K562 (cell line): Measurements from ENCODE around the gene KBTBD12. TPM values are rescaled to one million over a fixed set of nuclear protein-coding genes. Genes with fewer than 3 reads are reported as not detected.

Experiments
- ATAC-seq: fragments of 200-7000 bp; cut with Tn5 transposase; 3 replicates; pipeline ENCODE4 v1.9.1; 2020; ENCODE audit warnings: moderate library complexity
- BruUV-seq: library from RNA; stranded (reverse); fragments of 400-500 nt; replicated peaks from 2 replicates; lab custom pipeline; 2021; lab: Mats Ljungman, UMichigan
- CTCF ChIA-PET: fragments of 300-600 bp; formaldehyde crosslinking; extraction: SDS; loops from one replicate; lab custom pipeline; 2021; ENCODE audit warnings: low intra/inter-chr PET ratio; lab: Yijun Ruan, JAX
- POLR2A ChIA-PET: fragments of 300-600, 350-650 bp; sonication (Branson Sonifier 250); formaldehyde crosslinking; extraction: SDS; loops from one replicate; lab custom pipeline; 2021; ENCODE audit warnings: antibody characterized with exemption, inconsistent platforms; lab: Yijun Ruan, JAX
- DNase-seq, 4 experiments: peaks; one replicate each; pipeline versions ENCODE4 v3.0.0 to v3.0.0-alpha.2; 2011 to 2018; ENCODE audit warnings: low spot score in 3 of 4, mixed read lengths in 3 of 4; ENCODE audit errors: extremely low read depth in 1 of 4
- FAIRE-seq: peaks from 2 replicates; lab custom pipeline; 2011; peaks lifted over from hg19 to GRCh38; lab: Jason Lieb, UNC
- H2AFZ ChIP-seq: 2 replicates; pipeline ENCODE4 v1.6.0; 2011; ENCODE audit warnings: low read depth, low read length, control low read depth, inconsistent platforms
- H3K27ac ChIP-seq: fragments of 200-600 bp; 3 replicates; pipeline ENCODE4 v1.8.0; 2011; ENCODE audit warnings: low read depth, mild to moderate bottlenecking, control low read depth, inconsistent platforms, low read length, moderate library complexity, mixed read lengths; ENCODE audit errors: extremely low read depth
- H3K27me3 ChIP-seq, 2 experiments: fragments of 300-600 bp in 1 of 2; 2 replicates in 1 of 2; 3 replicates in 1 of 2; pipeline versions ENCODE4 v1.6.0 to v1.8.0; 2011; ENCODE audit warnings: inconsistent platforms in 2 of 2, low read length in 2 of 2, mild to moderate bottlenecking in 1 of 2, mixed read lengths in 1 of 2, moderate library complexity in 1 of 2; ENCODE audit not compliant: control insufficient read depth in 2 of 2, insufficient read depth in 2 of 2
- H3K36me3 ChIP-seq: fragments of 300-600 bp; 3 replicates; pipeline ENCODE4 v1.8.0; 2011; ENCODE audit warnings: mild to moderate bottlenecking, low read length, inconsistent platforms; ENCODE audit not compliant: control insufficient read depth, insufficient read depth
- H3K4me1 ChIP-seq, 2 experiments: fragments of 200-600 bp in 1 of 2; replicated peaks in 1 of 2; 2 replicates in 1 of 2; 3 replicates in 1 of 2; pipeline versions ENCODE4 v1.5.1 to v1.8.0; 2011; ENCODE audit warnings: inconsistent platforms in 2 of 2, low read length in 2 of 2, mild to moderate bottlenecking in 1 of 2, mixed read lengths in 1 of 2, moderate library complexity in 1 of 2; ENCODE audit not compliant: control insufficient read depth in 2 of 2, insufficient read depth in 2 of 2
- H3K4me2 ChIP-seq: 2 replicates; pipeline ENCODE4 v1.6.1; 2011; ENCODE audit warnings: low read length, control low read depth, inconsistent platforms, mixed read lengths; ENCODE audit not compliant: insufficient read depth
- H3K4me3 ChIP-seq: fragments of 200-600 bp; sonication (generic), shearing (Covaris generic); 2 replicates; pipeline ENCODE4 v1.5.1; 2016; ENCODE audit warnings: control low read depth, inconsistent platforms
- H3K79me2 ChIP-seq: fragments of 200-600 bp; 3 replicates; pipeline ENCODE4 v1.8.0; 2011; ENCODE audit warnings: low read length, inconsistent platforms; ENCODE audit not compliant: control insufficient read depth, insufficient read depth
- H3K9ac ChIP-seq, 2 experiments: 2 replicates each; pipeline versions ENCODE4 v1.6.0 to v1.6.1; 2011; ENCODE audit warnings: low read depth in 2 of 2, low read length in 2 of 2, control low read depth in 1 of 2, inconsistent platforms in 1 of 2, mild to moderate bottlenecking in 1 of 2, mixed read lengths in 1 of 2; ENCODE audit not compliant: insufficient read depth in 1 of 2
- H3K9me1 ChIP-seq: one replicate; pipeline ENCODE4 v1.6.0; 2011; ENCODE audit warnings: inconsistent platforms, mild to moderate bottlenecking, low read length, moderate library complexity; ENCODE audit not compliant: control insufficient read depth, insufficient read depth
- H3K9me3 ChIP-seq: replicated peaks from 2 replicates; pipeline ENCODE4 v1.5.1; 2011; ENCODE audit warnings: low read depth, low read length, inconsistent platforms; ENCODE audit not compliant: control insufficient read depth, insufficient read depth
- H4K20me1 ChIP-seq: replicated peaks from 2 replicates; pipeline ENCODE4 v1.6.1; 2011; ENCODE audit warnings: low read length, inconsistent platforms, mixed read lengths; ENCODE audit not compliant: control insufficient read depth, insufficient read depth
- ELF4 ChIP-seq: fragments of 450-650 bp; formaldehyde crosslinking; IDR thresholded peaks from 2 replicates; pipeline ENCODE4 v1.4.0; 2022; ENCODE audit warnings: missing genetic modification characterization
- KAT7 ChIP-seq: sonication (generic); formaldehyde crosslinking; IDR thresholded peaks from 2 replicates; pipeline ENCODE4 v1.8.0; 2022; ENCODE audit warnings: missing genetic modification reagents, mild to moderate bottlenecking, borderline replicate concordance
- NCOA6 ChIP-seq: fragments of 450-650 bp; IDR thresholded peaks from 2 replicates; pipeline ENCODE4 v1.6.1; 2017; ENCODE audit warnings: mild to moderate bottlenecking
- SNRNP70 ChIP-seq: fragments of 200-400 bp; formaldehyde crosslinking; optimal IDR thresholded peaks from 2 replicates; pipeline ENCODE3; 2017; ENCODE audit warnings: low read depth, low read length
- SREBF1 ChIP-seq: fragments of 150-350 bp; IDR thresholded peaks from 2 replicates; pipeline ENCODE4 v1.6.1; 2014; ENCODE audit warnings: antibody characterized with exemption, low read depth, low read length, borderline replicate concordance
- THAP7 ChIP-seq: fragments of 250-450 bp; sonication (Bioruptor Pico); IDR thresholded peaks from 2 replicates; pipeline ENCODE4 v1.5.0; 2021
- VEZF1 ChIP-seq: fragments of 200-800 bp; sonication (Bioruptor generic); IDR thresholded peaks from 2 replicates; pipeline ENCODE4 v1.6.1; 2017; ENCODE audit warnings: missing genetic modification characterization, missing compliant biosample characterization
- ZZZ3 ChIP-seq: fragments of 450-650 bp; IDR thresholded peaks from 2 replicates; pipeline ENCODE4 v1.6.1; 2016; ENCODE audit warnings: antibody characterized with exemption, mild to moderate bottlenecking, moderate library complexity
- WGBS: fragments of 100-300 bp; shearing (Covaris generic); methylation state at CpG from one replicate; pipeline ENCODE4 v1.1.6; 2016; ENCODE audit warnings: low coverage, mixed read lengths; ENCODE audit not compliant: insufficient coverage; ENCODE audit errors: missing lambda C conversion rate; 5-methylcytosine and 5-hydroxymethylcytosine counted together
- in situ Hi-C: fragments of 300-500 bp; cut with MboI; formaldehyde crosslinking; loops from 4 replicates; pipeline ENCODE4 v1.15.0; 2018; ENCODE audit warnings: inconsistent platforms, mixed read lengths
- intact Hi-C: fragments of 100-400 bp; cut with micrococcal nuclease; formaldehyde crosslinking; loops from 2 replicates; pipeline ENCODE4 v1.14.2; 2022
- polyA plus RNA-seq, 8 experiments: library from polyadenylated mRNA; depleted of rRNA in 4 of 8; stranded (reverse) in 5 of 8; unstranded in 3 of 8; fragments of >200 nt; fragmentation: Nextera tagmentation in 2 of 8; fragmentation: Illumina TruSeq in 1 of 8; extraction: Ambion mirVana in 2 of 8; extraction: Trizol in 1 of 8; gene quantifications; 2 replicates each; pipeline versions ENCODE4 v1.2.1 to v1.2.3, GENCODE V29; 2011 to 2014; ENCODE audit warnings: inconsistent platforms in 1 of 8, missing spikeins in 1 of 8
- total RNA-seq, 7 experiments: library from RNA; depleted of rRNA in 6 of 7; stranded (reverse); fragments of >200 nt in 6 of 7; fragmentation: Illumina TruSeq in 2 of 7; extraction: Trizol in 2 of 7; gene quantifications; 2 replicates each; pipeline versions ENCODE4 v1.2.1 to v1.2.3, GENCODE V29; 2011 to 2021; ENCODE audit warnings: low replicate concordance in 1 of 7

KBTBD12 gene
- total and polyA plus RNA-seq, 9 of the 15 experiments (the other 6 are each of a cell fraction or from before 2014, with no cell fraction given) = not detected

- no peak for FAIRE-seq
- intact Hi-C loops = no loop called here
Observed at GRCh38 chr3:127923611-127924010, 8.6 kb downstream of the KBTBD12 start.

GRCh38 chr3:127925384-127925783 is 10.4 kb downstream of the KBTBD12 start:
- in situ Hi-C loops (no loop called here), intact Hi-C loops (no loop called here)
- no peaks in the 10 kb centered on the region for H3K9me1 ChIP-seq
- 0% methylated on average over 2 of the region's 2 CpGs for WGBS
- ATAC-seq (no peak), FAIRE-seq (no peak), DNase-seq (no peak)
- no peak overlapping the region for H3K27ac ChIP-seq
- H3K79me2 ChIP-seq = no peaks in the 10 kb centered on the region
- no peaks in the 10 kb centered on the region for H3K9me3 ChIP-seq
- POLR2A ChIA-PET = no interaction called here
- no TSS peak for BruUV-seq
- H3K36me3 ChIP-seq = no peaks in the 10 kb centered on the region
- TF ChIP-seq NCOA6 (no peak), THAP7 (no peak), SREBF1 (no peak), VEZF1 (no peak), ELF4 (CRISPR knock-in tag) (no peak)
- no peaks in the 10 kb centered on the region for H3K4me1 ChIP-seq
- H4K20me1 ChIP-seq = no peaks in the 10 kb centered on the region
- no peaks in the 10 kb centered on the region for H3K27me3 ChIP-seq
- H3K4me3 ChIP-seq = no peak overlapping the region
- H2AFZ ChIP-seq = no peak overlapping the region
- CTCF ChIA-PET = interaction anchor here (0.5 kb wide), 1 partner anchor 11 kb away, joined by 3 read pairs; no protein-coding TSS in a partner anchor
- no peak overlapping the region for H3K9ac ChIP-seq
- H3K4me2 ChIP-seq = no peak overlapping the region

More at GRCh38 chr3:127923611-127924010, 8.6 kb downstream of the KBTBD12 start:
- CTCF ChIA-PET = no interaction called here
- Histone ChIP-seq H3K79me2 (no peaks in the 10 kb centered on the region), H4K20me1 (no peaks in the 10 kb centered on the region), H2AFZ (no peak overlapping the region), H3K4me2 (no peak overlapping the region), H3K27ac (no peak overlapping the region), H3K9me1 (no peaks in the 10 kb centered on the region), H3K4me1 (no peaks in the 10 kb centered on the region), H3K9ac (no peak overlapping the region), H3K4me3 (no peak overlapping the region), H3K27me3 (no peaks in the 10 kb centered on the region; a peak in 1 of 5 replicates), H3K36me3 (no peaks in the 10 kb centered on the region), H3K9me3 (no peaks in the 10 kb centered on the region)
- BruUV-seq = no TSS peak
- ATAC-seq = no peak
- 0% methylated on average over 4 of the region's 4 CpGs for WGBS
- in situ Hi-C loops = no loop called here
- DNase-seq = no peak
- POLR2A ChIA-PET = interaction anchor here (1.2 kb wide), 1 partner anchor 10 kb away, joined by 5 read pairs; no protein-coding TSS in a partner anchor
- TF ChIP-seq SNRNP70 = no peak
- TF ChIP-seq KAT7 (CRISPR knock-in tag) = no peak
- no peak for TF ChIP-seq ZZZ3
